ENCODE measurements around the gene DEAF1. TPM values are rescaled to one million over a fixed set of nuclear protein-coding genes. Genes with fewer than 3 reads are reported as not detected.

The DEAF1 gene
- total and polyA plus RNA-seq, 9 of the 15 experiments (the other 6 are each of a cell fraction or from before 2014, with no cell fraction given) = 2.0 to 69.1 (median 26.8) TPM

- ChIA-PET POLR2A (interaction anchor here (0.8 to 0.9 kb wide), 2 partner anchors 27 to 37 kb away, joined by 3 to 6 read pairs; no protein-coding TSS in a partner anchor), CTCF (ENCODE audit: low intra/inter-chr PET ratio) (no interaction called here)
- Histone ChIP-seq H3K27me3 (ENCODE audit: control insufficient read depth in 2 of 2, insufficient read depth in 2 of 2, low read length in 2 of 2) (no peaks in the 10 kb centered on the region), H3K9me1 (ENCODE audit: control insufficient read depth, insufficient read depth, low read length) (no peaks in the 10 kb centered on the region), H3K9ac (ENCODE audit: insufficient read depth in 1 of 2, low read depth in 2 of 2, low read length in 2 of 2) (peak overlapping the region in 1 of 2 experiments; percentile 75; a peak in 1 of 4 replicates), H2AFZ (ENCODE audit: low read depth, low read length) (no peak overlapping the region), H3K9me3 (replicated peaks; ENCODE audit: control insufficient read depth, insufficient read depth, low read depth, low read length) (no peaks in the 10 kb centered on the region), H3K27ac (ENCODE audit: extremely low read depth, low read depth, low read length) (peak overlapping the region; percentile 56; the same call in 1 of the 3 replicates), H3K4me2 (ENCODE audit: insufficient read depth, low read length) (no peak overlapping the region), H3K4me1 (replicated peaks in 1 of 2; ENCODE audit: control insufficient read depth in 2 of 2, insufficient read depth in 2 of 2, low read length in 2 of 2) (peaks cover 8 to 76% of the 10 kb centered on the region in 2 experiments), H3K36me3 (ENCODE audit: control insufficient read depth, insufficient read depth, low read length) (peaks cover 85% of the 10 kb centered on the region; the same call in 2 of the 3 replicates), H4K20me1 (replicated peaks; ENCODE audit: control insufficient read depth, insufficient read depth, low read length) (peaks cover 17% of the 10 kb centered on the region), H3K79me2 (ENCODE audit: control insufficient read depth, insufficient read depth, low read length) (peaks cover 9% of the 10 kb centered on the region; the same call in 1 of the 3 replicates), H3K4me3 (no peak overlapping the region)
- FAIRE-seq = no peak
- intact Hi-C loops (cut with micrococcal nuclease) = loop anchor here (10.0 kb wide), 1 partner anchor 58 kb away; no protein-coding TSS in a partner anchor
- ATAC-seq = no peak
- 78% methylated on average over 20 of the region's 27 CpGs for WGBS (ENCODE audit: insufficient coverage, low coverage, missing lambda C conversion rate)
- no TSS peak for BruUV-seq (replicated peaks)
- in situ Hi-C loops (cut with MboI) = no loop called here
- DNase-seq (ENCODE audit: extremely low read depth in 1 of 4, low spot score in 3 of 4) = no peak
- 0 out of 2 replicates have a peak, but pooled peaks have one; percentile 43 for TF ChIP-seq POLR2A (conservative IDR thresholded peaks at IDR 0.05)
- no peak for TF ChIP-seq C11orf30 (IDR thresholded peaks at IDR 0.05; ENCODE audit: low read depth)
- no peak for TF ChIP-seq MTF1 (CRISPR knock-in tag; IDR thresholded peaks at IDR 0.05; ENCODE audit: borderline replicate concordance)
- TF ChIP-seq, protein P1, sequence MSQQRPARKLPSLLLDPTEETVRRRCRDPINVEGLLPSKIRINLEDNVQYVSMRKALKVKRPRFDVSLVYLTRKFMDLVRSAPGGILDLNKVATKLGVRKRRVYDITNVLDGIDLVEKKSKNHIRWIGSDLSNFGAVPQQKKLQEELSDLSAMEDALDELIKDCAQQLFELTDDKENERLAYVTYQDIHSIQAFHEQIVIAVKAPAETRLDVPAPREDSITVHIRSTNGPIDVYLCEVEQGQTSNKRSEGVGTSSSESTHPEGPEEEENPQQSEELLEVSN (IDR thresholded peaks at IDR 0.05; ENCODE audit: borderline replicate concordance in 1 of 2, extremely low read depth in 1 of 2, insufficient read depth in 1 of 2, insufficient read length in 1 of 2, low read depth in 1 of 2, low read length in 1 of 2, poor library complexity in 1 of 2, severe bottlenecking in 1 of 2) = peak in 1 of 2 experiments; percentile 32
- TF ChIP-seq ZBTB34 (CRISPR knock-in tag; IDR thresholded peaks at IDR 0.05) = no peak
- TF ChIP-seq CTCF (IDR thresholded peaks at IDR 0.05 in 2 of 3, conservative IDR thresholded peaks at IDR 0.05 in 1 of 3; ENCODE audit: insufficient read depth in 2 of 3, low read depth in 1 of 3, low read length in 3 of 3) = peak; percentile 40 to 47 (median 41)
- TF ChIP-seq, protein P2, sequence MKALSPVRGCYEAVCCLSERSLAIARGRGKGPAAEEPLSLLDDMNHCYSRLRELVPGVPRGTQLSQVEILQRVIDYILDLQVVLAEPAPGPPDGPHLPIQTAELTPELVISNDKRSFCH (CRISPR knock-in tag; IDR thresholded peaks at IDR 0.05) = no peak
- TF ChIP-seq, protein P2 (tag; IDR thresholded peaks at IDR 0.05) = no peak
- TF ChIP-seq POLR2G (IDR thresholded peaks at IDR 0.05; ENCODE audit: low read depth, low read length) = peak; percentile 13
These were observed 82.6 kb downstream of the DEAF1 start for GRCh38 chr11:612201-612960.
